Adipose tissue (tissue), 3 donors: ENCODE results near the gene RASSF5. TPM values are rescaled to one million over a fixed set of nuclear protein-coding genes. Genes with fewer than 3 reads are reported as not detected.
"Not testable (repeated sequence)": the region's sequence is repeated elsewhere in the genome, so short reads cannot be mapped to it uniquely, and the experiment has no call there.

Experiments
- H3K27ac ChIP-seq: one replicate; pipeline ENCODE4 v1.5.1; 2013; ENCODE audit warnings: low read depth, low read length
- WGBS, 3 donors: extraction: QIAGEN DNeasy Blood & Tissue Kit; methylation state at CpG; one replicate each; pipeline ENCODE4 v1.1.7; 2013; 5-methylcytosine and 5-hydroxymethylcytosine counted together
- polyA plus RNA-seq, 3 donors: library from polyadenylated mRNA; stranded (reverse); fragments of 200-250 nt; gene quantifications; one replicate each; pipeline ENCODE4 v1.2.3, GENCODE V29; 2013
- donor health status: healthy with polysubstance abuse.
- donor health status: Bipolar disorder and iron deficiency.
- donor health status: healthy.

Gene RASSF5
- polyA plus RNA-seq, 3 donors = 6.1 to 7.4 (median 6.9) TPM

DNA sequence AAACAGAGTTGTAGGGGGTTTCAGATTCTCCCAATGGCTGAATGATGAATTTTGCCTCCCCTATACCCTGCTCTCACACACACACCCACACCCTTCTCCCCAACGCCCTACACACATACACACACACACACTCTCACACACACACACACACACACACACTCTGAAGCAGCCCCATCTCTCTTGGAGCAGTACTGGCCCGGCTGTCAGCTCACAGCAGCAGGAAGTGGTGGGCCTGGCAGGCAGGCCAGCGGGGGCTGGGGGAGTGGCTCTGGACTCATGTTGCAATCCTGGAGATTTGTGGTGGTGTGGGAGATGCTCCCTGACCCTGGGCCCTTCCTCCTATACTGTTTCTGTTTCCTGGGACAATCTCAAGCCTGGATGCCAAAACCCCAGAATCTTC is 34.9 kb upstream of the RASSF5 start:
- no peak overlapping the region for H3K27ac ChIP-seq
- WGBS, 3 donors = 12 to 57% (median 21%) methylated on average over 3 of the region's 3 CpGs

DNA sequence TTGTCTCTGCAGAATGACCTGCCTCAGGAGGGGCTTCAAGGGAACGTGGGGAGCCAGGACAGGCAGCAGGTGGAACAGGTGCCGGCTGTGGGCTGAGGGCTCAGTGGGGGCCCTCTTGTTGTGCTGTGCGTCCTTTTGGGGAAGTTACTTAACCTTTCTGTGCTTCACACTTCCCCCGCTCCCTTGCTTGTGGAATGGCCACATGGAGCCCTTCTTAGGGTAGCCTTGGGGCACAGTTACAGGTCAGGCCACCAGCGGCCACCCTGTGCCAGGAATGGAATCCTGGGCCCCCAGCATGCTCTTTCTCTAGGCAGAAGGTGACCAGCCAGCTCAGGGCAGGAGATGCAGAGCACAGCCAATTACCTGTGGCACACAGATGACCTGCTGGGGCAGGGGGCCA is 34.4 kb upstream of the RASSF5 start:
- WGBS, 3 donors = 37 to 60% (median 43%) methylated on average over 5 of the region's 5 CpGs
- H3K27ac ChIP-seq = no peak overlapping the region

DNA sequence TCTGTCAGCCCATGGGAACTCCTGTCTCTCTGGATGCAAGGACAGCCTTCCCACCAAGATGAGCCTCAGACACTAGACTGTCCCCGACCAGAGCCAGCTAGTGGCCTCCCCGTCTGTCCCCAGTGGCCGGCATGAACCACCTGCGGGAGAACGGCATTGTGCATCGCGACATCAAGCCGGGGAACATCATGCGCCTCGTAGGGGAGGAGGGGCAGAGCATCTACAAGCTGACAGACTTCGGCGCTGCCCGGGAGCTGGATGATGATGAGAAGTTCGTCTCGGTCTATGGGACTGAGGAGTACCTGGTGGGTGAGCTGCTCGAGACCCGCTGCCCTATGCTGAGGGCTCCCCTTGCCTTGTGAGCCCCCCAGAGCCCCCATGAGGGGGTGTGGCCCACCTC is 31.3 kb upstream of the RASSF5 start:
- no peak overlapping the region for H3K27ac ChIP-seq
- WGBS, 3 donors = 91 to 94% (median 92%) methylated on average over 17 of the region's 17 CpGs

DNA sequence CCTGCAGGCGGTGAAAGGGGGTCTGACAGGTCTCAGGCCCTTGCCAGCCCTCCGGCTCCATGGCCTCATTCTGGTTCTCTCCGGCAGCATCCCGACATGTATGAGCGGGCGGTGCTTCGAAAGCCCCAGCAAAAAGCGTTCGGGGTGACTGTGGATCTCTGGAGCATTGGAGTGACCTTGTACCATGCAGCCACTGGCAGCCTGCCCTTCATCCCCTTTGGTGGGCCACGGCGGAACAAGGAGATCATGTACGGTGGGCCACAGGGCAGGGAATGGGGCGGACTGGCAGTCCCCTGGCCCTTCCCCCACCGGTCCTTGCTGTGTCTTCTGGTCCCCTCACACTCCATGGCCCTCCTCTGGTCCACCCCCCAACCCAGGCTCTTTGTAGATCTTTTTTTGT is 30.7 kb upstream of the RASSF5 start:
- H3K27ac ChIP-seq = no peak overlapping the region
- WGBS, 3 donors = 95 to 96% (median 96%) methylated on average over 14 of the region's 14 CpGs

DNA sequence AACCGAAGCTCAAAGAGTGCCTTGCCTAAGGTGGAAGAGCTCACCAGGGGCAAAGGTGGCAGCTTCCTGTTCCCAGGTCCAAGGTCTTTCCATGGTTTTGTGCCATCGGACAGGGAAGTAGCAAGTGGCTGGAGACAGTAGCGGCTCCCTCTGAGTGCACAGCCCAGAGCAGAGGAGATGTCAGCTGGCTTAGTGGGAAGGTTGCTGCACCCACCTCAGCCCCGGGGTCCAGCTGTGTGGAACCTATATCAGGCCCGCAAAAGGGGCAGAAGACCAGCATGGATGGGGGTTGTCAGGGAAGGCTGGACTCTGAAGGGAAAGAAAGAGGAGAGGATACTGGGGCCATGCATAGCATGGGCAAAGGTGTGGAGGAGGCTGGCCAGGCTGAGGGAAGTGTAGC is 30.2 kb upstream of the RASSF5 start:
- 90 to 94% (median 90%) methylated on average over 5 of the region's 5 CpGs for WGBS, 3 donors

DNA sequence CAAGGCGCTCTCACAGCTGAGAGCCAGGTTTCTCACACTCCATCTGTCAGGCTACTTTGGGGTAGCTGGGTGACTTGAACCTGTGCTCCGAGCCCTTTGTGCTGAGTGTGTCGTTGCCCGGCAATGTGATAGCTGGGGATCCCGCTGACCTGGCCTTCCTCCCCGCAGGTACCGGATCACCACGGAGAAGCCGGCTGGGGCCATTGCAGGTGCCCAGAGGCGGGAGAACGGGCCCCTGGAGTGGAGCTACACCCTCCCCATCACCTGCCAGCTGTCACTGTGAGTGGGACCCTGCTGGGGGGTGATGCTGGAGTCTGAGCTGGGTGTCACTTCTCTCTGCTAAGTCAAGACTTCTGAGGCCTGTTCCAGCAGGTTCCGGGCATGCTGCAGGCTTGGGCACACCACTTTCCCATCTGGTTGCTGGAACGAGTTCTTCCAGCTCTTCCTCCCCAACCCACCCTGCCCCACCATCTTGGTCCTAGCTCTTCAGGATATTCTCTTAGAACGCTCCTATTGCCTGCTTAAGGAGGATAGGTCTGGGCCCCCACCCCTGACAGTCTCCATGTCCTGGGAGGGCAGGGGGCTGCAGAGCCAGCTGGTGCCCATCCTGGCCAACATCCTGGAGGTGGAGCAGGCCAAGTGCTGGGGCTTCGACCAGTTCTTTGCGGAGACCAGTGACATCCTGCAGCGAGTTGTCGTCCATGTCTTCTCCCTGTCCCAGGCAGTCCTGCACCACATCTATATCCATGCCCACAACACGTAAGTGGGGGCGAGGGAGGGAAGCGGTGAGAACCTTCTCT is 29.6 kb upstream of the RASSF5 start:
- 89 to 94% (median 92%) methylated on average over 21 of the region's 21 CpGs for whole genome bisulfite sequencing, 3 donors
- no peak overlapping the region for H3K27ac ChIP-seq

More for the DNA sequence above, 30.2 kb upstream of the RASSF5 start:
- H3K27ac ChIP-seq = no peak overlapping the region

DNA sequence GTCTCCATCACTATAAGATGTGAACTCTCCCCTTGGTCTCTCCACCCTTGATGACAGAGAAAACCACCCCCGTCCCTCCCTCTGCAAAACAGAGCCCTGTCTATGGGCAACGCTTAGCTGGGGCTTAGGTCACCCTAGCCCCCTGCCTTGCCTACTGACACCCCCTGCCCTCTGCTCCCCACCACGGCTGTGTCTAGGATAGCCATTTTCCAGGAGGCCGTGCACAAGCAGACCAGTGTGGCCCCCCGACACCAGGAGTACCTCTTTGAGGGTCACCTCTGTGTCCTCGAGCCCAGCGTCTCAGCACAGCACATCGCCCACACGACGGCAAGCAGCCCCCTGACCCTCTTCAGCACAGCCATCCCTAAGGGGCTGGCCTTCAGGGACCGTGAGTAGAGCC is 28.6 kb upstream of the RASSF5 start:
- no peak overlapping the region for H3K27ac ChIP-seq
- WGBS, 3 donors = 83 to 92% (median 88%) methylated on average over 11 of the region's 11 CpGs

DNA sequence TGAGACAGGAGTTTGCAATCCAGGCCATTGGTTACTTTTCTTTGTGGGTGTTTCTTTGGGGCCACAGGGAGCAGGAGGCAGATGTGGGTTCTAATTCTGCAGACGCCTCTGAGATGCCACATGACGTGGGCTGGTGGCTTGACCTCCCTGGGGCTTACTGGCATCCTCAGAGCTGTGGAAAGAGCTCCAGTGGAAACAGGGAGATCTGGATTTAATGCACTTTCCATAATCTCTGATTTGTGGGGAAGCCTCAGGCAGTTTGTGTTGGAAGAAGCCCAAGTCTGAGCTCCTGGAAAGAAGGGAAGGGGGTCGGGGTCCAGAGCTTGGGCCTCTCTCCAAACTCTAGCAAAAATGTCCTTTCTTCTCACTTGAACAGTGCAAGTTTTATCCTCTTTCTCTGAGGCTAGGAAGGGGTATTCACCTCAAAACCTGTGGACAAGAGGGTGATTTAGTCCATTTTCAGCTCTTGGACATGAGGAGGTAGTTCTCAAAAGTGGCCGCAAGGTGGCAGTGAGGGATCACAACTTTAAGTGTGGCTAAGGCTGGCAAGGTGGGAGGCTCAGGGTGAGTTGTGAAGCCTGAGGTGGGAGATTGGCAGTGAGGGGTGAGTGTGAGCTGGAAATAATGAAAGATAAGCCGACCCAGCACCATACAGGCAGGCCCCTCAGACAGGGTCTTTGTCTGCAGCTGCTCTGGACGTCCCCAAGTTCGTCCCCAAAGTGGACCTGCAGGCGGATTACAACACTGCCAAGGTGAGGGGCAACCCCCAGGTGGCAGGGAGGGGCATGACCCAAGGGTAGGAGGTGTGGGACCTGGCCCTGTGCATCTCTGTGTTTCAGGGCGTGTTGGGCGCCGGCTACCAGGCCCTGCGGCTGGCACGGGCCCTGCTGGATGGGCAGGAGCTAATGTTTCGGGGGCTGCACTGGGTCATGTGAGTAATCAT is 27.9 kb upstream of the RASSF5 start:
- 71 to 81% (median 80%) methylated on average over 9 to 14 of the region's 14 CpGs for WGBS, 3 donors
- no peak overlapping the region for H3K27ac ChIP-seq

DNA sequence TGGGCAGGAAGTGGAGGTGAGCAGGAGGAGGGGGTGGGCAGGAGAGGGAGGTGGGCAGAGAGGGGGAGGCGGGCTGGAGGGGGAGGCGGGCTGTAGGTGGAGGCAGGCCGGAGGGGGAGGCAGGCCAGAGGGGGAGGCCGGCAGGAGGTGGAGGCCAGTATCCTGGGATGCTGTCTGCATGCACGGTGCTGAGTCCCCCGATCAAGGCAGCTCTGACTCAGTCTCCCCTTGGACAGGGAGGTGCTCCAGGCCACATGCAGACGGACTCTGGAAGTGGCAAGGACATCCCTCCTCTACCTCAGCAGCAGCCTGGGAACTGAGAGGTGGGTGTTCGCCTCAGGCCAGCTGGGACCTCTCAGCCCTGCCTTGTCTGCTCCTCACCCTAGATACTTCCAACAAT is 27.1 kb upstream of the RASSF5 start:
- no peak overlapping the region for H3K27ac ChIP-seq
- 90 to 95% (median 94%) methylated on average over 4 to 8 of the region's 8 CpGs for WGBS, 3 donors

DNA sequence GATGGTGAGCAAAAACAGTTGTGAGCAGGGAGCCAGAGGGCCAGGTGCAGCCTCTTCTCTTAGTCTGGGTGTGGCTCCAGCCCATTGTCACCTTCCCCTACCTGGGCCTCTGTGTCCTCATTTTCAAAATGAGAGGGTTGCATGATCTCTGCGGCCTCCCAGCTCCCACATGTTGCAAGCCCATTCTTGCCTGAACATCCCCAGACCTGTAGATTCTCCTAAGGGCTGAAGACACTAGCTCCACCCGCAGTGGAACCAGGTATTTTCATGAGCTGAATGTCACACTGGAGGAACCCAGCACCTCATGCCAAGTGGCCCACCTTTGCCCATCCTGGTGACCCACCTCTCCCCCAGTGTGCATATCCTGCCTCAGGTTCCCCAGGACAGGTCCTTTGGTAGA is 24.7 kb upstream of the RASSF5 start:
- 93 to 97% (median 93%) methylated on average over 2 of the region's 2 CpGs for WGBS, 3 donors

DNA sequence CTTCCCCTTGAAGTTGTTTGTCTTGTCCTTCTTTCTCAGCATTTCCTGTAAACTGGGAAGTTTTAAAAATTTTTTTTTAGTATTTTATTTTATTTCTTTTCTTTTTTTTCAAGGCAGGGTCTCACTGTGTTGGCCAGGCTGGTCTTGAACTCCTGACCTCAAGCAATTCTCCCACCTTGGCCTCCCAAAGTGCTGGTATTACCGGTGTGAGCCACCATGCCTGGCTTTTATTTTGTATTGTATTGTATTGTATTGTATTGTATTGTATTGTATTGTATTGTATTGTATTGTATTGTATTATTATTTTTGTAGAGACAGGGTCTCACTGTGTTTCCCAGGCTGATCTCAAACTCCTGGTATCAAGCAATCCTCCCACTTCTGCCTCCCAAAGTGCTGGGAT is 23.5 kb upstream of the RASSF5 start:
- WGBS, 3 donors = 88 to 94% (median 92%) methylated on average over 1 of the region's 1 CpG
- not testable (repeated sequence) for H3K27ac ChIP-seq

More for the DNA sequence above, 24.7 kb upstream of the RASSF5 start:
- H3K27ac ChIP-seq = no peak overlapping the region

DNA sequence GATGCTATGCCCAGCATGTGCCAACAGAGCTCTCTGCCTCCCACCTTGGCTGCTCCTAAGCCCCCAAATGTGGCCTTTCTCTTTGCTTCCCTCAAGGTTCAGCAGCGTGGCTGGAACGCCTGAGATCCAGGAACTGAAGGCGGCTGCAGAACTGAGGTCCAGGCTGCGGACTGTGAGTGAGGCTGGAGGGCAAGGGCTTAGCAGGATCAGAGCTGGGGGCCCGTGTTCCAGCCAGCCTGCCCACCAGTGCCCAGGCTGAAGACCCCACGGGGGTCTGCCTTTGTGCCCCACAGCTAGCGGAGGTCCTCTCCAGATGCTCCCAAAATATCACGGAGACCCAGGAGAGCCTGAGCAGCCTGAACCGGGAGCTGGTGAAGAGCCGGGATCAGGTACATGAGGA is 22.4 kb upstream of the RASSF5 start:
- WGBS, 3 donors = 90 to 97% (median 92%) methylated on average over 10 of the region's 10 CpGs

DNA sequence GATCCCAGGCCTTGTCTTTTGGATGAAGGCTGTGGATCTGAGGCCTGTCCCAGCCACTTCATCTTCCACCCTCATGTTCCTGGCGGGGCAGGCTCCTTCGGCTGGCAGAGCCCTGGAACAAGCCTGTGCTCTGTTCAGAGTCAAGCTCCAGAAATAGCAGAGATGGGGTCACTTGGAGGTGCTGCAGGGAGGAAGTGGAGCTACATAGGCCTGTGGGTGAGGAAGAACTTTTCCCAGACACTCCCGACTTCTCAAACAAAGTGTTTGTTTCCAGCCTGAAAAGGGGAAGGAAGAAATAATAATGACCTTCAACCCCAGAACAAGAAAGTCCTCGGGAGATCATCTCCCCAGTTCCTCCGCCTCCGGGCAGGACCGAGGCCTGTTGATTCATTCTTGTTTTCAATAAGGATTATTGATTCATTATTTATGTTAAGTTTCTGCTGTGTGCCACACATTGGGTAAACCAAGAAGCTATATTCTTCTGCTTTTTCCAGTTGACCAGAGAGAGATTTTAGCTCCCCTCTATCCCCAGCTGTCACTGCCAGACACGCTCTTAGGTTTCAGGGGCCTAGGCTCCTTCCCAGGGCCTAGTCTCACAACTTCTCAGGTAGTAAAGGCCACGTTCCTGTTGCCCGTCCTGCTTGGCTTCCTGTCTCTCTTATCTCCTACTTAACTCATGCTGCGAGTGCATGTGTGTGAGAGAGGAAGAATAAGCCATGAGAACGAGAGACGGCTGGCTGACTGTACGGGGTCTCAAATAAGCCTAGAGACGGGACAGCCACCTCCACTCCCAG is 20.1 kb upstream of the RASSF5 start:
- no peak overlapping the region for H3K27ac ChIP-seq
- WGBS, 3 donors = 69 to 72% (median 71%) methylated on average over 15 of the region's 15 CpGs

More for the DNA sequence above, 22.4 kb upstream of the RASSF5 start:
- no peak overlapping the region for H3K27ac ChIP-seq

DNA sequence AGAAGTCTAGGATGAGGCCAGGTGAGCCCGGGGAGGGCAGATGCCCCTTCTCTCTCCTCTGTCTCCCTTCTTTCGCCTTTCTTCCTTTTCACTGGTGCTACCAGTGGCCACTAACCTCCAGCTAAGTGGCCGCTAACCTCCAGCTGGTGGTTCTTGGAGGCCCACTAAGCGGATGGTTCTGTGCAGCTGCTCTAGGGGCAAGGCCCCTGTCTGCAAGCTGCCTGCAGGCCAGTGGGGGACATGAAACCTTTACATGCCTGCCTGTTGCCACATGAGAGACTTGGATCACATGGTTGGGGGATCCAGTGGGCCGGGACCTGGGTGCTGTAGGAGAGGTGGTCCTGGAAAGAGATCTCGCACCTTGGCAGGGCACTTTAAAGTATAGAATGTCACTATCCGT is 19.4 kb upstream of the RASSF5 start:
- WGBS, 3 donors = 86 to 93% (median 88%) methylated on average over 7 of the region's 7 CpGs

DNA sequence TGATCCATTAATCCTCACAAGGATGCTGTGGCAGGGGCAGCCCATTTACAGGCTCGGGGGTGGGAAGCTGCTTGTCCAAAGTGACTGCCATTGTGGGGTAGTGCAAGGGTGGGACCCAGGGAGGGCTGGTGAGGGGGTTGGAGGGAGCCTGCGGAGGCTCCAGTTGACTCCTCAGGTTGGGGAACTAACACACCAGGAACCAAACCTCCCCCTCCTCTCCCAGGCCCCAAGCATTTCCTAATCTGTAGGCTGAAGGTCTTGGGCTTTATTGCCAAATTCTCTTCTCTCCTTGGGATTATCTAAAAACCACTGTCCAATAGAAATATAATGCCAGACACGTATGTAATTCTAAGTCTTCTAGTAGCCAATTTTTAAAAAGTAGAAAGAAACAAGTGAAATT is 18.9 kb upstream of the RASSF5 start:
- WGBS, 3 donors = 63 to 80% (median 72%) methylated on average over 3 of the region's 3 CpGs
- H3K27ac ChIP-seq = no peak overlapping the region

More for the DNA sequence above, 19.4 kb upstream of the RASSF5 start:
- no peak overlapping the region for H3K27ac ChIP-seq

DNA sequence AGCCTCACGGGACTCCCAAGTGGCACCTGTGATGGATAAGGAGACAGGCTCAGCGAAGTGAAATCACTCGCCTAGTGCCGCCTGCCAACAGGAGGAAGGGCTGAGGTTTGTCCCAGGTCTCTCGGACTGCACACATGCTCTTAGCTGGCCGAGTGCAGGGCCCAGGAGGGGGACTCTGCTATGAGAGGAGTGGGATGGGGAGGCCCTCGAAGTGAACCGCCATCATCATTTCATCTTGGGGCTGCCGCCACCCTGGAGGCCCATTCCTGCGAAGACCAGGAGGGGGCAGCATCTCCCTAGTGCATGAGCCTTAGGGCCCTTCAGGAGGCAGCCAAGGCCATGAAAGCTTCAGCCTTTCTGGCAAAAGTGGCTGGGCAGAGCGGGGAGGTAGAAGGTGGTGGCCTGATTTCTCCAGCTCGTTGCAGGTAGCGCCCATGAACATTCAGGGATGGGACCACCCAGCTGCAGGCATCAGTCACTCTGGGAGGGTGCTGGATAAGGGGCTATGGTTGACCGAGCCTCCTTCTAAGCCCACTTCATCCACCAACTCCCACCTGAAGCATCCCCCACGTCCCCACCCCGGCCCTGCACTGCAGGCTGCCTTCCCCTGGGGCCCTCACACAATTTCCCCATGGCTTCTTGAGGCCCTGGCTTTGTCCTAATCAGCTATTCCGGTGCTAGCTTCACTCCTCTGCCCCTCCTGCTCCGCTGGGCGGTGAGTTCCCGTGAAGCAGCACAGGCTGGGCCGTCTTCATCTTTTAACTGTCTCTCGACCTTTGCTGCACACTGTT is 17.2 kb upstream of the RASSF5 start:
- WGBS, 3 donors = 50 to 64% (median 60%) methylated on average over 22 of the region's 22 CpGs
- no peak overlapping the region for H3K27ac ChIP-seq

DNA sequence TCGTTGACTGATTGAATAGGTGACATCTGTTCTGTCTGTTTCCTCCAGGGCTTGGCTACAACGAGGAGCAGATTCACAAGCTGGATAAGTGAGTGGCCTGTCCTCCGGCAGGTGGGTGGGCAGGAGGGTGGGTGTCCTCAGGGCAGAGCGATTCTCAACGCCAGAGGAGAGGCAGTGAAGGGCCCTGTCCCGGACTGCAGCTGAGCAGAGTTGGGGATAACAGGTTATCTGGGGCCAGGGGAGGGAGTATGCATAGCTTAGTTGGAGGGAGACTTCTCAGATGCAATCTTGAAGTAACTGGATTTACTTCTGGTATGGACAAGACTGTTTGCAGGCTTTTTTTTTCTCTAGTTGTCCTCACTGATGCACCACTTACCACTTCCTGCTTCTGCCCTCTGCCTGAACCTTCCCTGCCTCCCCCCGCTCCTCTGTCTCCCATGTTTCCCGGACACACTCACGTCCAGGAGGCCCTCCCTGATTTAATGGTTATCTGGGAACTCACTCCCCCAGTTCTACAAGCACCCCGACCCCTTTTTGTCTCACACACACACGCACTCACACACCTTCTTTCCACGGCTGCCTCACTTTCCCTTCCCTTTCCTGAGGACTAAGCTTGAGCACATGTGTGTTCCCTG is 16.4 kb upstream of the RASSF5 start:
- 77 to 82% (median 81%) methylated on average over 12 of the region's 12 CpGs for WGBS, 3 donors
- no peak overlapping the region for H3K27ac ChIP-seq
